ENCODE measurements around the gene MAP4K4. TPM values are rescaled to one million over a fixed set of nuclear protein-coding genes. Genes with fewer than 3 reads are reported as not detected.

MAP4K4 gene
- total RNA-seq, 4 donors from 2014 or later, result 33.8 to 47.3 (median 35.7) TPM

- 87 to 93% methylated on average over 2 of the region's 2 CpGs for WGBS, 2 donors
- no peak overlapping the region for H3K4me3 ChIP-seq (replicated peaks in 1 of 3)
- intact Hi-C loops (cut with DNase I), result no loop called here
Observed at GRCh38 chr2:101751276-101751815, 53.8 kb downstream of the MAP4K4 start.

GRCh38 chr2:101751875-101752619 is 54.5 kb downstream of the MAP4K4 start:
- Histone ChIP-seq H3K4me3 (replicated peaks in 1 of 3) (no peak overlapping the region), H3K4me1 (peaks cover 11 to 19% of the 10 kb centered on the region in 2 donors), H3K27me3 (no peaks in the 10 kb centered on the region), H3K36me3 (no peaks in the 10 kb centered on the region), H3K27ac (no peak overlapping the region), H3K9me3 (no peaks in the 10 kb centered on the region)
- intact Hi-C loops (cut with DNase I), result no loop called here
- TF ChIP-seq CTCF (IDR thresholded peaks at IDR 0.05) (no peak), POLR2A (IDR thresholded peaks at IDR 0.05) (no peak)
- WGBS, 2 donors, result 63 to 65% methylated on average over 3 of the region's 3 CpGs
- no peak for DNase-seq

More at GRCh38 chr2:101751276-101751815, 53.8 kb downstream of the MAP4K4 start:
- DNase-seq, result no peak
- Histone ChIP-seq H3K9me3 (no peaks in the 10 kb centered on the region), H3K4me1 (peaks cover 11 to 26% of the 10 kb centered on the region in 2 donors), H3K27me3 (no peaks in the 10 kb centered on the region), H3K36me3 (no peaks in the 10 kb centered on the region), H3K27ac (no peak overlapping the region)
- no peak for TF ChIP-seq CTCF (IDR thresholded peaks at IDR 0.05)
- no peak for TF ChIP-seq POLR2A (IDR thresholded peaks at IDR 0.05)

- no peak for DNase-seq
- H3K9me3 ChIP-seq, result no peaks in the 10 kb centered on the region
- WGBS, 2 donors, result 60% methylated on average over 5 of the region's 5 CpGs
Observed at GRCh38 chr2:101752716-101753616, 55.5 kb downstream of the MAP4K4 start.

GRCh38 chr2:101753720-101754490 is 56.4 kb downstream of the MAP4K4 start:
- Histone ChIP-seq H3K27ac (no peak overlapping the region), H3K27me3 (no peaks in the 10 kb centered on the region), H3K4me3 (replicated peaks in 1 of 3) (no peak overlapping the region), H3K9me3 (no peaks in the 10 kb centered on the region), H3K36me3 (no peaks in the 10 kb centered on the region), H3K4me1 (peaks cover 11 to 14% of the 10 kb centered on the region in 2 donors)
- TF ChIP-seq CTCF (IDR thresholded peaks at IDR 0.05), result no peak
- no peak for TF ChIP-seq POLR2A (IDR thresholded peaks at IDR 0.05)
- intact Hi-C loops (cut with DNase I), result no loop called here
- WGBS, 2 donors, result 70 to 90% methylated on average over 5 of the region's 5 CpGs
- DNase-seq, result no peak

More at GRCh38 chr2:101752716-101753616, 55.5 kb downstream of the MAP4K4 start:
- Histone ChIP-seq H3K36me3 (no peaks in the 10 kb centered on the region), H3K4me1 (peaks cover 11 to 14% of the 10 kb centered on the region in 2 donors), H3K27ac (no peak overlapping the region), H3K27me3 (no peaks in the 10 kb centered on the region), H3K4me3 (replicated peaks in 1 of 3) (no peak overlapping the region)
- TF ChIP-seq CTCF (IDR thresholded peaks at IDR 0.05) (no peak), POLR2A (IDR thresholded peaks at IDR 0.05) (no peak)
- intact Hi-C loops (cut with DNase I), result no loop called here

Data from thyroid gland (tissue), 4 donors.